IMR-90 (cell line): ENCODE data around the gene RHEX. TPM values are rescaled to one million over a fixed set of nuclear protein-coding genes. Genes with fewer than 3 reads are reported as not detected.

Source experiments
- ATAC-seq: fragments of 200-7000 bp; cut with Tn5 transposase; 2 replicates; pipeline ENCODE4 v1.9.1; 2020; ENCODE audit warnings: low read depth, mild to moderate bottlenecking, moderate library complexity
- BruUV-seq: library from RNA; stranded (reverse); fragments of 400-500 nt; replicated peaks from 2 replicates; lab custom pipeline; 2021; lab: Mats Ljungman, UMichigan
- CTCF ChIA-PET: fragments of 300-600 bp; formaldehyde crosslinking; extraction: SDS; loops from one replicate; lab custom pipeline; 2021; ENCODE audit warnings: antibody characterized with exemption; lab: Yijun Ruan, JAX
- POLR2A ChIA-PET: fragments of 300-600 bp; sonication (Branson Sonifier 250); formaldehyde crosslinking; loops from one replicate; lab custom pipeline; 2022; ENCODE audit warnings: antibody characterized with exemption; ENCODE audit not compliant: unreplicated experiment; lab: Charles Lee
- DNase-seq: peaks from one replicate; pipeline ENCODE4 v3.0.0; 2013
- H2AFZ ChIP-seq: replicated peaks from 2 replicates; pipeline ENCODE3; 2013; ENCODE audit warnings: low read length, mild to moderate bottlenecking; ENCODE audit not compliant: poor library complexity
- H2AK5ac ChIP-seq: 2 replicates; pipeline ENCODE4 v1.6.1; 2013; ENCODE audit warnings: low read depth, low read length, inconsistent platforms
- H2AK9ac ChIP-seq: replicated peaks from 2 replicates; pipeline ENCODE3; 2013; ENCODE audit warnings: mild to moderate bottlenecking, low read depth, low read length, moderate library complexity; ENCODE audit not compliant: poor library complexity
- H2BK120ac ChIP-seq: 2 replicates; pipeline ENCODE4 v1.6.1; 2013; ENCODE audit warnings: low read depth, low read length, inconsistent platforms
- H2BK15ac ChIP-seq: 3 replicates; pipeline ENCODE4 v1.6.1; 2013; ENCODE audit warnings: low read depth, low read length, inconsistent platforms
- H2BK20ac ChIP-seq: 2 replicates; pipeline ENCODE4 v1.6.1; 2013; ENCODE audit warnings: low read depth, mild to moderate bottlenecking, inconsistent platforms, low read length, moderate library complexity
- H2BK5ac ChIP-seq: 2 replicates; pipeline ENCODE4 v1.6.1; 2013; ENCODE audit warnings: mild to moderate bottlenecking, low read depth, low read length, inconsistent platforms; ENCODE audit not compliant: poor library complexity, severe bottlenecking
- H3K14ac ChIP-seq: replicated peaks from 2 replicates; pipeline ENCODE4 v1.6.1; 2013; ENCODE audit warnings: low read depth, low read length, inconsistent platforms
- H3K18ac ChIP-seq: 2 replicates; pipeline ENCODE4 v1.6.1; 2013; ENCODE audit warnings: low read depth, low read length, control low read depth
- H3K23ac ChIP-seq: 2 replicates; pipeline ENCODE4 v1.6.1; 2013; ENCODE audit warnings: low read depth, low read length, inconsistent platforms
- H3K27ac ChIP-seq: 2 replicates; pipeline ENCODE4 v1.5.1; 2013; ENCODE audit warnings: mild to moderate bottlenecking, control low read depth, low read length; ENCODE audit not compliant: insufficient read depth
- H3K27me3 ChIP-seq: 2 replicates; pipeline ENCODE4 v1.6.1; 2013; ENCODE audit warnings: low read length; ENCODE audit not compliant: control insufficient read depth, insufficient read depth
- H3K36me3 ChIP-seq: 2 replicates; pipeline ENCODE4 v1.6.1; 2013; ENCODE audit warnings: low read length, mixed read lengths; ENCODE audit not compliant: control insufficient read depth, insufficient read depth
- H3K4ac ChIP-seq: 2 replicates; pipeline ENCODE4 v1.6.1; 2013; ENCODE audit warnings: low read depth, low read length, inconsistent platforms
- H3K4me1 ChIP-seq: 2 replicates; pipeline ENCODE4 v1.6.1; 2013; ENCODE audit warnings: low read length, mixed read lengths; ENCODE audit not compliant: control insufficient read depth, insufficient read depth
- H3K4me2 ChIP-seq: 2 replicates; pipeline ENCODE4 v1.6.1; 2013; ENCODE audit warnings: low read depth, mild to moderate bottlenecking, control low read depth, low read length, moderate library complexity
- H3K4me3 ChIP-seq: 2 replicates; pipeline ENCODE4 v1.5.1; 2013; ENCODE audit warnings: low read depth, mild to moderate bottlenecking, control low read depth, low read length, moderate library complexity; ENCODE audit not compliant: insufficient read depth
- H3K56ac ChIP-seq: 2 replicates; pipeline ENCODE4 v1.6.1; 2013; ENCODE audit warnings: low read length, inconsistent platforms; ENCODE audit not compliant: insufficient read depth; ENCODE audit errors: extremely low read depth
- H3K79me1 ChIP-seq, 2 experiments: 2 replicates each; pipeline ENCODE4 v1.6.1; 2013; ENCODE audit warnings: low read length in 2 of 2, inconsistent platforms in 1 of 2, low read depth in 1 of 2
- H3K9ac ChIP-seq: 2 replicates; pipeline ENCODE4 v1.6.1; 2013; ENCODE audit warnings: low read depth, low read length, control low read depth
- H3K9me1 ChIP-seq: 2 replicates; pipeline ENCODE4 v1.6.1; 2013; ENCODE audit warnings: low read length, inconsistent platforms; ENCODE audit not compliant: insufficient read depth
- H3K9me3 ChIP-seq: 2 replicates; pipeline ENCODE4 v1.6.1; 2013; ENCODE audit warnings: low read length; ENCODE audit not compliant: control insufficient read depth, insufficient read depth
- H4K20me1 ChIP-seq: 2 replicates; pipeline ENCODE4 v1.6.1; 2013; ENCODE audit warnings: low read length, inconsistent platforms; ENCODE audit not compliant: insufficient read depth
- H4K5ac ChIP-seq: 2 replicates; pipeline ENCODE4 v1.6.1; 2013; ENCODE audit warnings: mild to moderate bottlenecking, low read depth, low read length, control low read depth
- H4K8ac ChIP-seq, 2 experiments: 2 replicates each; pipeline ENCODE4 v1.6.1; 2013; ENCODE audit warnings: low read depth in 2 of 2, low read length in 2 of 2, control low read depth in 1 of 2, inconsistent platforms in 1 of 2
- H4K91ac ChIP-seq: 2 replicates; pipeline ENCODE4 v1.6.1; 2013; ENCODE audit warnings: low read depth, low read length, inconsistent platforms; ENCODE audit not compliant: insufficient read depth
- ELK1 ChIP-seq: fragments of 150-350 bp; IDR thresholded peaks from 2 replicates; pipeline ENCODE4 v1.6.1; 2016; ENCODE audit warnings: low read depth, mild to moderate bottlenecking, low read length, moderate library complexity, borderline replicate concordance
- POLR2A ChIP-seq: IDR thresholded peaks from 2 replicates; pipeline ENCODE4 v1.6.1; 2012; ENCODE audit warnings: mild to moderate bottlenecking, low read depth, low read length
- RAD21 ChIP-seq: IDR thresholded peaks from 2 replicates; pipeline ENCODE4 v1.6.1; 2012; ENCODE audit warnings: low read length, improper control_type of control experiment
- RCOR1 ChIP-seq: IDR thresholded peaks from 2 replicates; pipeline ENCODE4 v1.6.1; 2012; ENCODE audit warnings: mild to moderate bottlenecking, low read length, improper control_type of control experiment; ENCODE audit not compliant: insufficient replicate concordance
- WGBS, 2 experiments: methylation state at CpG; one replicate each; pipeline versions ENCODE4 v1.1.5 to v1.1.7; 2013; ENCODE audit warnings: missing lambda C conversion rate in 2 of 2; ENCODE audit not compliant: insufficient read length in 1 of 2; ENCODE audit errors: extremely low coverage in 2 of 2; 5-methylcytosine and 5-hydroxymethylcytosine counted together
- dilution Hi-C: fragments of 300-500 bp; cut with HindIII; formaldehyde crosslinking; loops from one replicate; pipeline ENCODE4 v1.14.3; 2018; ENCODE audit warnings: low sequenced_read_pairs; ENCODE audit not compliant: unreplicated experiment
- in situ Hi-C: fragments of 300-500 bp; cut with MboI; formaldehyde crosslinking; loops from 3 replicates; pipeline ENCODE4 v1.14.3; 2019; ENCODE audit warnings: low sequenced_read_pairs, inconsistent platforms, mixed read lengths
- intact Hi-C: fragments of 100-400 bp; cut with micrococcal nuclease; formaldehyde crosslinking; loops from 2 replicates; pipeline ENCODE4 v1.10.0; 2022
- polyA plus RNA-seq, 3 experiments: library from polyadenylated mRNA; depleted of rRNA; stranded (reverse); fragments of >200 nt; gene quantifications; 2 replicates each; pipeline ENCODE4 v1.2.3, GENCODE V29; 2012; ENCODE audit warnings: low replicate concordance in 1 of 3
- total RNA-seq: library from RNA; depleted of rRNA; stranded (reverse); fragments of >200 nt; gene quantifications from 2 replicates; pipeline ENCODE4 v1.2.3, GENCODE V29; 2012

The RHEX gene
- total and polyA plus RNA-seq, 2 of the 4 experiments (the other 2 are of a cell fraction): not detected

- no peak overlapping the region for H3K27ac ChIP-seq
- BruUV-seq: no TSS peak
- H2BK120ac ChIP-seq: no peak overlapping the region
- no peaks in the 10 kb centered on the region for H3K79me1 ChIP-seq
- no CpG with 5 or more reads among the region's 5 CpGs for WGBS, 2 experiments
- H4K5ac ChIP-seq: no peak overlapping the region
- H3K27me3 ChIP-seq: peaks cover 42% of the 10 kb centered on the region
- H3K14ac ChIP-seq: no peak overlapping the region
- POLR2A ChIA-PET: no interaction called here
- H4K8ac ChIP-seq: no peak overlapping the region
- no peak overlapping the region for H2BK5ac ChIP-seq
- in situ Hi-C loops (no loop called here), intact Hi-C loops (no loop called here), dilution Hi-C loops (no loop called here)
- H4K91ac ChIP-seq: no peak overlapping the region
- CTCF ChIA-PET: interaction anchor here (1.0 kb wide), 1 partner anchor 11 kb away, joined by 4 read pairs; no protein-coding TSS in a partner anchor
- no peak overlapping the region for H3K4me3 ChIP-seq
- no peaks in the 10 kb centered on the region for H3K4me1 ChIP-seq
- H4K20me1 ChIP-seq: no peaks in the 10 kb centered on the region
- H2AK9ac ChIP-seq: no peak overlapping the region
- no peaks in the 10 kb centered on the region for H3K36me3 ChIP-seq
- no peak for ATAC-seq
- no peak overlapping the region for H3K18ac ChIP-seq
- H2BK15ac ChIP-seq: no peak overlapping the region
- no peak overlapping the region for H2AK5ac ChIP-seq
- H2AFZ ChIP-seq: no peak overlapping the region
- no peak overlapping the region for H3K4ac ChIP-seq
- no peaks in the 10 kb centered on the region for H3K9me1 ChIP-seq
- no peak overlapping the region for H3K56ac ChIP-seq
- no peak overlapping the region for H3K4me2 ChIP-seq
- no peak overlapping the region for H3K23ac ChIP-seq
- no peaks in the 10 kb centered on the region for H3K9me3 ChIP-seq
- DNase-seq: no peak
- H2BK20ac ChIP-seq: no peak overlapping the region
- no peak overlapping the region for H3K9ac ChIP-seq
- TF ChIP-seq ELK1 (no peak), RAD21 (no peak), POLR2A (no peak), RCOR1 (no peak)
These were observed 12.6 kb upstream of the RHEX start for GRCh38 chr1:206040328-206040727.
